Choroid plexus epithelial cell (primary cell): ENCODE results near the gene AGPAT2.

Experiments
- DNase-seq: peaks from one replicate; pipeline ENCODE4 v3.0.0-alpha.2; 2010; ENCODE audit warnings: low read depth
- H3K4me3 ChIP-seq: 2 replicates; pipeline ENCODE4 v1.5.1; 2011; ENCODE audit warnings: low read depth, mild to moderate bottlenecking, control low read depth, low read length, moderate library complexity
- TF ChIP-seq, protein P1 (sequence below): conservative IDR thresholded peaks from 2 replicates; pipeline ENCODE4 v1.5.1; 2011; ENCODE audit warnings: low read depth, mild to moderate bottlenecking, control low read depth, inconsistent platforms, low read length, moderate library complexity

AGPAT2 gene

DNA sequence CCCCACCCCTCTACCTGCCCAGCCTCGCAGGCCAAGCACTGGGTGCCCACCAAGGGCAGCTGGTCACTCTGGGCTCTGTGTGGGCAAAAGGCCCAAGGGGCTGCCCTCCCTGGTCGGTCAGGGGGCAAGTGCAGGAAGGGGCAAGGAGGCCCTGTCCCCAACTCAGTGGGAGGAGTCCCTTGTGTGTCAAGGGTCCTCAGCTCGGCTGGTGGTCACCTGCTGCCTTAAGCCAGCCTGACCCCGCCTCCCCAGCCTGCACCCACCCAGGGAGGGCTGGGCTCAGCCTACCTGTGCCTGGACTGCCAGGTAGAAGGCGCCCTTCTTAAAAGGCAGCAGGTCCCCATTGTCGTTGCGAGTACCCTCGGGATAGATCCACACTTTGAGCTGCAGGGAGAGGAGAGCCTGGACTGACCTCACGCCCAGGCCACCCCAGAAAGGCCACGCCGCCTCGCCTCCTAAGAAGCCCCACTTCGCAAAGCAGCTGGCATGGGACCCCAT lies 10.9 kb downstream of the AGPAT2 start:
- TF ChIP-seq, protein P1, sequence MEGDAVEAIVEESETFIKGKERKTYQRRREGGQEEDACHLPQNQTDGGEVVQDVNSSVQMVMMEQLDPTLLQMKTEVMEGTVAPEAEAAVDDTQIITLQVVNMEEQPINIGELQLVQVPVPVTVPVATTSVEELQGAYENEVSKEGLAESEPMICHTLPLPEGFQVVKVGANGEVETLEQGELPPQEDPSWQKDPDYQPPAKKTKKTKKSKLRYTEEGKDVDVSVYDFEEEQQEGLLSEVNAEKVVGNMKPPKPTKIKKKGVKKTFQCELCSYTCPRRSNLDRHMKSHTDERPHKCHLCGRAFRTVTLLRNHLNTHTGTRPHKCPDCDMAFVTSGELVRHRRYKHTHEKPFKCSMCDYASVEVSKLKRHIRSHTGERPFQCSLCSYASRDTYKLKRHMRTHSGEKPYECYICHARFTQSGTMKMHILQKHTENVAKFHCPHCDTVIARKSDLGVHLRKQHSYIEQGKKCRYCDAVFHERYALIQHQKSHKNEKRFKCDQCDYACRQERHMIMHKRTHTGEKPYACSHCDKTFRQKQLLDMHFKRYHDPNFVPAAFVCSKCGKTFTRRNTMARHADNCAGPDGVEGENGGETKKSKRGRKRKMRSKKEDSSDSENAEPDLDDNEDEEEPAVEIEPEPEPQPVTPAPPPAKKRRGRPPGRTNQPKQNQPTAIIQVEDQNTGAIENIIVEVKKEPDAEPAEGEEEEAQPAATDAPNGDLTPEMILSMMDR = no peak
- H3K4me3 ChIP-seq = no peak overlapping the region
- no peak for DNase-seq

DNA sequence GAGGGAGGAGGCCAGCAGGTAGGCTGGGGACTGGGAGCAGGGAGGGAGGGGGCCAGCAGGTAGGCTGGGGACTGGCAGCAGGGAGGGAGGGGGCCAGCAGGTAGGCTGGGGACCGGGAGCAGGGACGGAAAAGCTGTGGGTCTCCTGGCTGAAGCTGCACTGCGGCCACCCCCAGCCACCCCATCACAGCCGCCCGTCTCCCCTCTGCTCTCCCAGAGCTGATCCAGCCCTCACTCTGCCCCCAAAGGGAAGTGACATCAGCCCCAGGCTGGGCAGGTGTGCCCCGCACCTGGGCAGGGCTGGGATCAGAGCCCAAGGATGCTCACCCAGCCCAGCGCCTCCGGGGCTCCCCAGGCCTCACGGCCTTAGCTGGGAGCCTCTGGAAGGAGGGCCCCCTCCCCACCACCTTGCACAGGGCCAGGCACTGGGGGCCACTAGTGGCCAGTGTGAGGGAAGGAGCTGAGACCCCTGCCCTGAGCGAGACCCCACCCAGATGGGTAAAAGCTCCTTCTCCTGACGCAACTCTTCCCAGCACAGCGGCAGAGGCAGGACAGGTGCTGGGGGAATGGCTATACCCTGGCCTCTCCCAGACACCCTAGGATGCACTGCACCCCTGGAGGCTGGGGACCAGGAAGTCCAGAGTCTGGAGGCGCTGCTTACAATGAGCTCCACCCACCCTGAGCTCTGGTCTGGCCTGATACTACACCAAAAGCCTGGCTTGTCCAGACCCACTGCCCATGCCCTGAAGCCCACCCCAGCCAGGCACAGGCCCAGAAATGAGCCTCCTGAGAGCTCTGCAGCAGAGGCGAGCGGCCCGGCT lies 11.6 kb downstream of the AGPAT2 start:
- no peak for DNase-seq
- no peak overlapping the region for H3K4me3 ChIP-seq
- TF ChIP-seq, protein P1 = no peak

DNA sequence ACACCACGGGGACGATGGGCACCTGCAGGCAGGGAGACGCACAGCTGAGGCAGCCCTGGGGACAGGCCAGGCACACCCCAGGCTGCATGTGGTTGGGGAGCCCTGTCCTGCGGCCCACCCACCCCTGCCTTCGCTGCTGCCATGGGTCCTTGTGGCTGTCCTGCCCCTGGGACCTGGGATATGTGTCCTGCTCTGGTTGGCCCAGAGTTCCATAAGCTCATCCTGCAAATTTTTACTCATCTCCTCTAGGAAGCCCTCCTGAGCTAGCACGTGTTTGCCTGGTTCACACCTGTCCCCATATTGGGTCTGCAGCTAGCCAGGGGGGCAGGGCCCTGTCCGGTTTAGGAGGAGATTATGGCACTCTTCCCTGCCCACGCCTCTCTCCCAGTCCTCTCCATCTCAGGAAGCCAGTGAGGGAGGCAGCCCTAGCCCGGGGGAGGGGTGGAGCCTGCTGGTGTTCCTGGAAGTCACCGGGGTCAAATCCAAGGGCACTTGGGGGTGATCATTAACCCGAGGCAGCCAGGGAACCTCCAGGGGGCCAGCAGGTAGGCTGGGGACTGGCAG lies 12.4 kb downstream of the AGPAT2 start:
- H3K4me3 ChIP-seq = no peak overlapping the region
- TF ChIP-seq, protein P1 = no peak
- DNase-seq = no peak

DNA sequence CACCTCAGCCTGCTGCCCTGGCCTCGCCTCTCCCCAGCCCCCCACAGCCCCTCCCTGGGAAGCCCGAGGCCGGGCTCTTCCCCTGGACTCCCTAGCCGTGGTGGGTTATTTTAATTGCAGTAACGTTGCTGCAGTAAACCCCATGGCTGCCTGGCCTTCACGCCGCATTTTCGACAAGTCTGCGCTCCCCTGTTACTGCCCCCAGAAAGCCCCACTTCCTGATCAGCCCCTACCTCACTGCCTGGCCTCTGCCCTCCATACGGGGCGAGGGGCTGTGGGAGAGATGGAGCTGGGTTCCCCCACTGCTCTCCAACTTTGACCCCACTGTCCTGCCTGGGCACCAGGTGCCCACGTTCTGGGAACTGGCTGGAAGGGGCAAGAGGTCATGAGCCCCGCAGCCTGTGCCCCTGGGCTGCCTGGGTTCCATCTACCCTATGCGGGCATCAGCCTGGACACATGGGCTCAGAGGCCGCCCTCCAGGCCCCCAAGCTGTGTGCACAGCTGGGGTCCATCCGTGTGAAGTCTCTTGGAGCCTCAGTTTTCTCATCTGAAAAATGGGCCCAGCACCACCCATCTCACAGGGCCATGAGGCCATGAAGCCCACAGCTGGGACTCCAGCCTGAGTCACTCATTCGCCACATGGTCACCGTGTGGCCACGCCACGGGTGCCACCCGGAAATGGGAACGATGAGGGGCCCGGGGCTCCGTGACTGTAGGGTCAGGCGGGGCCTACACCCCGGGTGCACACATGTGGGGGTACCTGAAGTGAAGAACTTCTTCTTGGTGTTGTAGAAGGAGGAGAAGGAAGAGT lies 13.1 kb downstream of the AGPAT2 start:
- H3K4me3 ChIP-seq = no peak overlapping the region
- TF ChIP-seq, protein P1 = no peak
- DNase-seq = no peak

DNA sequence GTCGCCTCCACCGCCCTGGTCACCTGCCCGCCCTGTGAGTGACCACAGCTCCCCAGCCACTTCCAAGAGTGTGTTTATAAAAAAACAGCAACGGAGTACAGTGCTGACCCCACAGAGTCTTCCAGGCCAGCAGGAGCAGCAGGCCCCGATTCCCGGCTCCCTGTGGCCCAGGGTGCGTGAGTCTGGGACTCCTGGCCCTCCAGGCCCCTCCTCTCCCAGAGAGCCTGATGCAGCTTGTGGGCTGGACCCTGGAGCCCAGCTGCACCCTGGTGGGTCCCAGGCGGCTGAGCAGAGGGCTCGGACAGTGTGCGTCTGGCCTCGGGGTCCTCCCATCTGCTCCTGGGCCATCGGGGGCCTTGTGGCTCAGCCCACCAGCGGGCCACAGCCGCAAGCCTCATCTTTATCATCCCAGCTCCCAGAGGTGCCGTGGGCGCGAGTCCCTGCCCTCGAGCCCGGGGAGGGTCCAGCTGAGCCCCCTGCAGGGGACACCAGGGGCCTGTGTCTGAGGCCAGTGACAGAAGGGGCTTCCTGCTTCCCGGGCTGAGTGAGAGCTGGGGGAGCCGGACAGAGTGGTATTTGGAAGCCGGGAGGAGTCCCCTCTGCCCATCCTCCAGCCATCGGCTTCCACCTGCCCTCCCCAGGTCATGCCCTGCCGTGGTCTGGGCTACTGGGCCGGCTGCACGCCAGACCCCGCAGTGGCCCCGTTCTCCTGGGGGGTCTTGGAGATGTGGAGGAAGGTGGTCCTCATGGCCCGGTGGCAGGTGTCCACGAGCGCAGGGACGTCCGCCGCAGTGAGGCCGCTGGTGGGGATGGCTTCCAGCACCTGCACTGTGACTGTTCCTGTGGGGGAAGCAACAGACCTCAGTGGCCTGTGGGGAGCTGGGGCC lies 13.9 kb downstream of the AGPAT2 start:
- H3K4me3 ChIP-seq = no peak overlapping the region
- TF ChIP-seq, protein P1 = no peak
- DNase-seq = no peak

DNA sequence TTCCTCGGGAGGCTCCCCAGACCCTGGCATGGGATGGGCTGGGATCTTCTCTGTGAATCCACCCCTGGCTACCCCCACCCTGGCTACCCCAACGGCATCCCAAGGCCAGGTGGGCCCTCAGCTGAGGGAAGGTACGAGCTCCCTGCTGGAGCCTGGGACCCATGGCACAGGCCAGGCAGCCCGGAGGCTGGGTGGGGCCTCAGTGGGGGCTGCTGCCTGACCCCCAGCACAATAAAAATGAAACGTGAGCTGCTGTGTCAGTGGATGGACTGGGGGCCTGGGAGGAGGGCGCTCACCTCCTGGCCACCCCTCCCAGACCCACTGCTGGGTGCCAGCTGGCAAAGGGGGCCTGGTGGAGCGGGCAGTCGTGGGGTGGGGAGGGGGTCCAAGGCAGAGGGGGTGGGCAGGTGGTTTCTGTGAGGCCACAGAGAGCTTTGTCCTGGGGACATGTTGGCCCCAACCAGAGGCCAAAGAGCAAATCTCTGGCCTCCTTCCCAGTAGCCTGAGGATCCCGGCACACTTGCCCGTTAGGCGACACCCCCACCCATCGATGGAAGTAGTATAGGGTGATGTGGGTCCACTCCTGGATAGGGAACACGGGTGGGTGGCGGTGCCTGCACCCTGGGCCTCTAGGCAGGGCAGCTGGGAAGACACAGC lies 14.7 kb downstream of the AGPAT2 start:
- no peak overlapping the region for H3K4me3 ChIP-seq
- TF ChIP-seq, protein P1 = no peak
- no peak for DNase-seq
